Memory B cell (primary cell): Measurements from ENCODE around the gene TMEM141.

ENCODE experiments used
- ATAC-seq: fragments of 150-1000 bp; cut with Tn5 transposase; 2 replicates; pipeline ENCODE4 v1.10.0; 2021; ENCODE audit warnings: low read depth, mild to moderate bottlenecking, moderate library complexity
- DNase-seq, 2 donors: peaks; one replicate each; pipeline ENCODE4 v3.0.0; 2022; ENCODE audit warnings: low spot score in 2 of 2
- H3K27ac Mint-ChIP-seq: one replicate; pipeline ENCODE4 v1.8.0; 2022; ENCODE audit warnings: mild to moderate bottlenecking, moderate library complexity, mixed read lengths
- H3K27me3 Mint-ChIP-seq: one replicate; pipeline ENCODE4 v1.8.0; 2022; ENCODE audit warnings: mixed read lengths
- H3K36me3 Mint-ChIP-seq: one replicate; pipeline ENCODE4 v1.8.0; 2022; ENCODE audit warnings: mild to moderate bottlenecking, mixed read lengths
- H3K4me1 Mint-ChIP-seq: one replicate; pipeline ENCODE4 v1.8.0; 2022; ENCODE audit warnings: mixed read lengths
- H3K4me3 Mint-ChIP-seq: one replicate; pipeline ENCODE4 v1.8.0; 2022; ENCODE audit warnings: mild to moderate bottlenecking, moderate library complexity, mixed read lengths
- H3K9me3 Mint-ChIP-seq: one replicate; pipeline ENCODE4 v1.8.0; 2022; ENCODE audit warnings: mixed read lengths

The TMEM141 gene

DNA sequence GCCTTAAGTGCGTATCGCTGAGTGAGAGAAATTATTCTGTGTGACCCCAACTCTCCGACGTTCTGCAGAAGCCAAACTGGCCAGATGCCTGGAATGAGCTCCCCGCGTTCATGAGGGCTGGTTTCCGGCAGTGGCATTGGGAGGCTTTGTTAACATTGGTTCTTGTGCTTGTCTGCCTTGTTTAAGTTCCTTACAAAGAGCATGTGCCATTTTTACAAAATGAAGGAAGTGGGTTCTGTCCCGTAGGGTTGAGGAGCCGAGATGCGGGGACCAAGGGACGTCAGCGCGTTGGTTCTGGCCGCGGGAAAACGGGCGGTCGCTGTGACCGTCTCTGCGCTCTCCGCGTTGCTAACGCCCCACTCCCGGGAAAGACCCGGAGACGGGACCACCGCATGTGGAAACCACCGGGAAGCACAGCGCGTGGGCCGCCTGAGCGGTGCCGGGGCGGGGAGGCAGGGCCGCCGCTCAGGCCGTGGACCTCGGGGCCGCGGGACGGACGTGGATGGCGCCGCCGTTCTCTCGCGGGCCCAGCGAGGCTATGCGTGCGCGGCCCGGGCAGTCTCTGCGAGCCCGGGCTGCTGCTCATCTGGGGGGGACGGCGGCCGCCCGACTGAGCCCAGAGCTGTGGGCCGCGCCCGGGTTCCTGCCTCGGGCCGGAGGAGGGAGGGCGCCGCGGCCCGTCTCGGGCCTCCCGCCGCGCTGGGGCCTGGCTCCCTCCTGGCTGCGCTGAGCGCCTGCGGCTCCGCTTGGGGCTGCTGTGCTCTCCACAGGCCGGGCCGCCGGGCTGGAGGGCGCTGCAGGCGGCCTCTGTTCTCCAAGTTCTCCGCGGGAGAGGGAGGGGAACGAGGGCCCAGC lies 30.1 kb downstream of the TMEM141 start:
- H3K27ac Mint-ChIP-seq = no peak overlapping the region
- peaks cover 7% of the 10 kb centered on the region for H3K4me1 Mint-ChIP-seq
- no peaks in the 10 kb centered on the region for H3K27me3 Mint-ChIP-seq
- ATAC-seq (no peak), DNase-seq (no peak)
- H3K4me3 Mint-ChIP-seq = peak overlapping the region; percentile 34
- peaks cover 7% of the 10 kb centered on the region for H3K36me3 Mint-ChIP-seq
- H3K9me3 Mint-ChIP-seq = no peaks in the 10 kb centered on the region

DNA sequence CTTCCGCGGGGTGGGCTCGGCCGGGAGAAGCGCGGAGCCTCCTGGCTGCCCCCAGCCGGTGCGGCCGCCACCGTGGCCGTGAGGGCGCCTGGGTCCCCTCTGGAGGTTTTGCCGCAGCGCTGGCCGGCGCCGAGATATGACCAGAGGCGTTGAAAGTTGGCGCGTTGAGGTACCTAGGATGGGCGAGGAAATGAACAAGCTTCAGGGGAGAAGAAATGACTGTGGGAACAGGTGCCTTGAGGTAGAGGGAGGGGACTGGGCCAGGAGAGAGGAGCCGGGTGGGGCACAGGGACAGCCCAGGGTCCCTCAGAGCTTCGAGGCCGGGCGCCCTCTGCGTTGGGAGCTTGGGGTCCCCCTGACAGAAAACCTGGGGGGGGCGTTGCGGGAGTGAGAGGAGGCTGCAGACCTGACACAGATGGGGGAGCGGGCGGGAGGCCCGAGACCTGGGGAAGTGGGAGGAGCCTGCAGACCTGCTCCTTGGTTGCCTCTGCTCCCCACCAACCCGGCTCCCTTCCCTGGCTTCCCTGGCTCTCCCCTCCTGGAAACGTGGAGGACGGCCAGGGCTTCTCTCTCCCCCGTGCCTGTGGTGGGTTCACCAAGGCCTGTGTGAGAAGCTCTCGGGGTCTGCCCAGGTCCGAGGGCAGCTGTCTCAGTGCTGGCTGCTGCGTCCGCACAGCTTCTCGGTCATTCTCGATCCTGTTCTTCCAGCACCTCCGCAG lies 30.8 kb downstream of the TMEM141 start:
- Mint-ChIP-seq H3K27ac (no peak overlapping the region), H3K4me1 (peaks cover 7% of the 10 kb centered on the region), H3K9me3 (no peaks in the 10 kb centered on the region), H3K4me3 (no peak overlapping the region), H3K36me3 (peaks cover 5% of the 10 kb centered on the region), H3K27me3 (no peaks in the 10 kb centered on the region)
- DNase-seq (no peak), ATAC-seq (no peak)

DNA sequence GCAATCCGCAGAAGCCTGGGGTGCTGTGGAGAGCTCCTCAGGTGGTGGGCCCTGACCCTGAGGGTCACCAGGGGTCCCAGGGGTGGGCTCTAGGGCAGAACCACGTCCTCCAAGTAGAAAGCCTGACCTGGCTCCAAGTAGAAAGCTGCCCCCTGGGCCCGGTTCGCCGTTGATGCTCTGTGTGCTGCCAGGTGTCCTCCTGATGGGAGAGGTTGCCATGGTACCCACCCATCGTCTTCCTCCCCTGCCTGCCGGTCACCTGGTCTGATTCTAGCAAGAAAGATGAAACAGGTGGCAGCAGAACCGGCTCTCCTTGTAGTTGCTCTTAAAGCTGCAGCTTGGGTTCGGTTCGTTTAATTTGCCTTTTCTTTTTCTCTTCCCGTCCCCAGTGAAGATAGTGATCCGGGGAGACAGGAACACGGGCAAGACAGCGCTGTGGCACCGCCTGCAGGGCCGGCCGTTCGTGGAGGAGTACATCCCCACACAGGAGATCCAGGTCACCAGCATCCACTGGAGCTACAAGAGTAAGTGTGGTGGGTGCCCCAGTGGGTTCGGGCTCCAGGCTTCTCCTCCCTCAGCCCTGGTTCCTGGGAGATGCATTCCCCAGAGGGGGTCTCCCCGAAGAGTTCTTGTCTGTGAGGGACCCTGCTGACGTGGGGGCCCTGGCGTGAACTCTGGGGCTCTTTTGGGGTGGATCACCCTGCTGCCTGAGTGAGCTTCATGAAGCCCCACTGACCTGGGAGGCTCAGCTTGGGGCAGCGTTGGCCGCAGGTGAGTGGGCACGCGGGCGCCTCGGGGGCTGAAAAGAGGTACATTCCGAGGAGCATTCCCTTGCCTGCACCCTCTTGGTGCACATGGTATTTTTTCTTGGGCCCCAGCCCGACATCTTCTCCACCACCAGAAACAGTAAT lies 32.2 kb downstream of the TMEM141 start:
- Mint-ChIP-seq H3K4me3 (no peak overlapping the region), H3K36me3 (peaks cover 4% of the 10 kb centered on the region), H3K27me3 (no peaks in the 10 kb centered on the region), H3K9me3 (no peaks in the 10 kb centered on the region), H3K4me1 (peaks cover 7% of the 10 kb centered on the region), H3K27ac (no peak overlapping the region)
- DNase-seq (no peak), ATAC-seq (no peak)

DNA sequence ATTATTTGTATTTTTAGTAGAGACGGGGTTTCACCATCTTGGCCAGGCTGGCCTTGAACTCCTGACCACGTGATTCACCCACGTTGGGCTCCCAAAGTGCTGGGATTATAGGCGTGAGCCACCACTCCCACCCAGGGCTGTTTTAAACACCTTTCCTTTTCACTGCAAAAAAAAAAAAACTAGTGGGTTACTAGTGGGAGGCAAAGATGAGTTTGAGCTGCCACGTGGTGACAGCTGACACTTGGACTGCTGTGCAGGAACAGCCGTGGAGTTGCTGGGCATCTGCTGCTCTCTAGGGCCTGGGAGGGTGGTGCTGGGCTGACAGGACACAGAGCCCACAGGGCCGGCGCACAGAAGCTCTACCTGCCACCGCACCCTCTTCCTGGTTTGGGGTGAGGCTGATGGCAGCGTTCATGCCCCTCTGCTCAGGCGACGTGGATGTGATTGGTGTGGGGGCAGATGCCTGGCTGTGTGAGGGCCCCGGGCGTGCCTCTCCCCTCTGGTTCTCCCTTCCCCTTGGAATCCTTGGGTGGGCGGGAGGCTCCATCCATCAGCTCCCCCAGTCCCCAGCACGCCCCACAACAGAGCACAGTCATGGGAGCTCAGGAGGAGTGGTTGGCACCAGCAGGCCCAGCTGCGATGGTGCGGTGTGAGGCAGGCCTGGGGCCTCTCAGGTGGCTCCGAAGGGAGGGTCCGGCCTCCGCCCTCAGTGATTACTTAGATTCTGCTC lies 33.5 kb downstream of the TMEM141 start:
- no peaks in the 10 kb centered on the region for H3K27me3 Mint-ChIP-seq
- no peak overlapping the region for H3K27ac Mint-ChIP-seq
- H3K4me1 Mint-ChIP-seq = peaks cover 5% of the 10 kb centered on the region
- DNase-seq = no peak
- no peak for ATAC-seq
- peaks cover 2% of the 10 kb centered on the region for H3K36me3 Mint-ChIP-seq
- H3K4me3 Mint-ChIP-seq = no peak overlapping the region
- H3K9me3 Mint-ChIP-seq = no peaks in the 10 kb centered on the region

DNA sequence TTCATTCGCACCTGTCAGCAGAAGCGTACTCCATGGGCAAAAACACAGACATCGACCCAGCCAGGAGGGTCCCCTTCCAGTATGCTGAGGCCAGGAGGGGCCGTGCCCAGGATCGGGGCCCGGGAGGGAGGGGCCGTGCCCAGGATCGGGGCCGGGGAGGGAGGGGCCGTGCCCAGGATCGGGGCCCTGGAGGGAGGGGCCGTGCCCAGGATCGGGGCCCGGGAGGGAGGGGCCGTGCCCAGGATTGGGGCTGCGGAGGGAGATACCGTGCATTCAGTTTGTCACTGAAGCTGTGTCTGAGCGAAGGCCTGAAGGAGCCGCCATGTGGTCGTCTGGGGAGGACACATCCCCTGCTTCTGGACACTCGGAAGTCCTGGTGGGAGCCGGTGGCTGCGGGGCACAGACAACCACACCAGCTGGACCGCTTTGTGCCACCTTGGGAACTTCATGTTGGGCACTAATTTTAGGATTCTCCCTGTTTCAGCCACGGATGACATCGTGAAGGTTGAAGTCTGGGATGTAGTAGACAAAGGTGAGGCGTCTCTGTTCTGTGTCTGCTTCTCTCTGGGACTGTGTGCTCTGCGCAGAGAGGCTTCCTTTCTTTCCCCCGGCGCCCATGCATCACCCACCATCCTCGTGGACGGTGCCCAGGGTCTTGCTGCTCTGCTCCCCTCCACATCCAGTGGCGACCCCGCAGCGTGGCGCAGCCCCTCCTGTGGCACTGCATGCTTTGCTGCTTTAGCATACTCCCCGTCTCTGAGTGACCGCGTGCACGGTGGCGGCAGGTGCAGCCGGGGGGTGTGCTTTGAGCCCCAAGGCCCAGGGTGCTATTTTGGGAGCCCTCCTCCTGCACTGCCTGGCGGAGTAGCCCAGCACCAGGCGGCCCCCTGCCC lies 34.4 kb downstream of the TMEM141 start:
- Mint-ChIP-seq H3K9me3 (no peaks in the 10 kb centered on the region), H3K4me3 (no peak overlapping the region), H3K27me3 (no peaks in the 10 kb centered on the region), H3K36me3 (peaks cover 2% of the 10 kb centered on the region), H3K27ac (no peak overlapping the region), H3K4me1 (peaks cover 5% of the 10 kb centered on the region)
- DNase-seq (no peak), ATAC-seq (no peak)

DNA sequence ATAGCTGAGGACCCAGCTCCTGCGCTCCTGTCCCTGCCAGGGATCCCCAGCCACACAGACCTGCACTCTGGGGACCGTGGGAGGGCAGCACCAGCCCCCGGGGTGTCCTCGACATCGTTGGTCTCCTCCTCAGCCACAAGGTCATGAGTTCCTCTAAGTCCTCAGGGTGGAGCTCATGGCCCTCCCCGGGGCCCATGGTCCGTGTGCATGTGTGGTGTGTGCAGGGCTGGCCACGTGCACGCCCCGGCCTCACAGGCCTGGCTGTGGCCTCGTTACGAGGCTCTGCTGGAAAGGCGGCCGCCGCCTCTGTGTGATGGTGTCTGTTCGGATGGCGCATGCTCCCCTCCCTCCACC lies 35.0 kb downstream of the TMEM141 start:
- H3K9me3 Mint-ChIP-seq = no peaks in the 10 kb centered on the region
- H3K36me3 Mint-ChIP-seq = peaks cover 4% of the 10 kb centered on the region
- H3K4me1 Mint-ChIP-seq = peaks cover 2% of the 10 kb centered on the region
- ATAC-seq = no peak
- no peaks in the 10 kb centered on the region for H3K27me3 Mint-ChIP-seq
- no peak overlapping the region for H3K27ac Mint-ChIP-seq
- no peak for DNase-seq
- no peak overlapping the region for H3K4me3 Mint-ChIP-seq

DNA sequence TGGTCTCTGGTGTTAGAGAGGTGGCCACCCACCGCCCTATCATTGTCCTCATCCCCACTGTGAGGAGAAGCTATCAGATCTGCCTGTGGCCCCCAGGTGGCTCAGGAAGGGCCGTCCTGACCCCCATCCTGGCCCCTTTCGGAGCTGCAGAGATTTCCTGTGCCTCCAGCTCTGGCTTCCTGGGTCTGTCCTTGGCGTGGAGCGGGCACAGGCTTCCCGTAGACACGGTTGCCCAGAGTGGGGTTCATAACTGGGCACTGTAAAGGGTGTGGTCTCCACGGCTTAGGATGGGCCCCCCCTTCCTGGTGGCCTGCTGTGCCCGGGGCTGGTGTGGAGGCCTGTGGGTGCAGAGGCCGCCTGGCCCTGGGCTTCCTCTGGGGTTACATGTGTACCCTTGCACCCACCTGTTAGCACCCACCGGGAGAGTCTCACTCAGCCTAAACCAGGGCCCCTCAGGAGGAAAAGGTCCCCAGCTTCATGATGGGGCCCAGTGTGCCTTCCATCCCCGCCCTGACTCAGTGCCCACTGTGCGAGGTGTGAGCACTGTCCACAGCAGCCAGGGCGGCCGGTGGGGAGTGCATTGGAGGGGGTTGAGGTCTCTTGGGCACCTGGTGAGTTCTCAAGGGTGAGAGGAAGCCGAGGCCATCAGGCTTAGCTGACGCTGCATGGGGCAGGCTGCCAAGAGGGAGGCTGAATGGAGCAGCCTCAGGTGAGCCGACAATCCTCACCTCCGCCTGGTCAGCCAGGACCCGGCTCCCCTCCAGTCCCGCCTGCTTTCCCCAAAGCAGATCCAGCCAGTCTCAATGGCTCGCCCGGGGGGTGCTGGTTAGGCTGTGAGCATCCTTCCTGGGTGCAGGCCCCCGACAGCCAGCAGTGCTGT lies 35.8 kb downstream of the TMEM141 start:
- Mint-ChIP-seq H3K36me3 (peaks cover 4% of the 10 kb centered on the region), H3K9me3 (no peaks in the 10 kb centered on the region), H3K27me3 (no peaks in the 10 kb centered on the region), H3K27ac (no peak overlapping the region), H3K4me1 (no peaks in the 10 kb centered on the region), H3K4me3 (no peak overlapping the region)
- ATAC-seq (no peak), DNase-seq (no peak)

DNA sequence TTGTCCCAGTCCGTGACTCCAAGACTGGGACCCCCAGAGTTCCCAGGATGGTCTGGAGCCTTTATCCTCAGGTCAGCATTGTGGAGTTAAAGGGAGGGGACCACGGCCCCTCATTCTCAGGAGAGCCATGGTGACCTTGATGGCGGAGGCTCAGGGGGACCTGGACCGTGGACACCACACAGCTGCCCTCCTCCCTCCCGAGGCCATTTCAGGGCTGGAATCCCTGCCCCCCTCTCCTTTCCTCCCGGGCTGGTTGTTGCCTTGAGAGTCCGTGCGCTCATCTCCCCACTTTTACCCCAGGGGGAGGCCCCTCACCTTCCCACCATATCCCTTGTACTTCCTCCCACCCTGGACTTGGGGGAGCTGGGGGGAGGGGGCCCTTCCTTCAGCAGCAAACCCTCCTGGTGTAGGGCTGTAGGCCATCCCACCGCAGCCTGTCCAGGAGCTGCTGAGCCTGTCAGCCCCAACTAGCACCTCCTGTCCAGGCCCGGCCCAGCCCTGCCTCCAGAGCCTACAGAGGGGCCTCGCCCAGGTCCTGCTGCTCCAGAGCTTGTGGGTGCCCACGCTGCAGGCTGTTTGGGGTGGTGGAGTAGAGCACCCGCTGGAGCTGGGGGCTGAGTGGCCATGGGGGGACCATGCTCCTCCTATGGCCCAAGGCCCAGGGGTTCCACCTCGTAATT lies 36.8 kb downstream of the TMEM141 start:
- H3K4me3 Mint-ChIP-seq = no peak overlapping the region
- H3K27me3 Mint-ChIP-seq = no peaks in the 10 kb centered on the region
- H3K9me3 Mint-ChIP-seq = no peaks in the 10 kb centered on the region
- H3K4me1 Mint-ChIP-seq = no peaks in the 10 kb centered on the region
- ATAC-seq (no peak), DNase-seq (no peak)
- peaks cover 5% of the 10 kb centered on the region for H3K36me3 Mint-ChIP-seq
- H3K27ac Mint-ChIP-seq = no peak overlapping the region

DNA sequence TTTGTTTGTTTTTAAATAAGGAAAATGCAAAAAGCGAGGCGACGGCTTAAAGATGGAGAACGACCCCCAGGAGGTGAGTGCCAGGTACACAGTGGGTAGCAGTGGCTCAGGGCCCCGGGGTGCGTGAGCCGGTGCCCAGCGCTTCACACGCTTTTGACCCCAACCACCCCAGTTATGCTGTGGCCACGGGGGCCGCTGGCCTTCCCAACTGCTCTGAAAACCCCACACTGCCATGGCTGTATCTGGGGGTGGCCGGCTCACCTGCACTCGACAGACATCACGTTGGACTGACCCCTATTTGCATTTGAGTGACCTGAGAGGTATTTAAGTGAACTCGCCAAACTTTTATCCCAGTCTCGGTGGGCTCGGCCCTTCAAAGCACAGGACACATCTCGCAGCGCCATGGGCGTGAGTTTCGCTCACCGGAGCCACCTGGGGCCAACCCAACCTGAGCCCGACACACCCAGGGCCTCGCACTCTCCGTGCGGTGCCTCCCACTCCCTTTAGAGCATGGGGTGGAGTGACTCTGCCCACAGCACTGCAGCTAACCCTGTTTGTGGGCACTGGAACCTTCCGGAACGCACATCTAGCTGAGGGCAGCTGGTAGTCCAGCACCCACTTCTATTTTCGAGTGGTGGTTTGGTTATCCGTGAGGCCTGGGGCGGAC lies 37.5 kb downstream of the TMEM141 start:
- no peaks in the 10 kb centered on the region for H3K27me3 Mint-ChIP-seq
- ATAC-seq (no peak), DNase-seq (no peak)
- H3K36me3 Mint-ChIP-seq = peaks cover 3% of the 10 kb centered on the region
- H3K4me3 Mint-ChIP-seq = no peak overlapping the region
- no peak overlapping the region for H3K27ac Mint-ChIP-seq
- H3K4me1 Mint-ChIP-seq = no peaks in the 10 kb centered on the region
- no peaks in the 10 kb centered on the region for H3K9me3 Mint-ChIP-seq

DNA sequence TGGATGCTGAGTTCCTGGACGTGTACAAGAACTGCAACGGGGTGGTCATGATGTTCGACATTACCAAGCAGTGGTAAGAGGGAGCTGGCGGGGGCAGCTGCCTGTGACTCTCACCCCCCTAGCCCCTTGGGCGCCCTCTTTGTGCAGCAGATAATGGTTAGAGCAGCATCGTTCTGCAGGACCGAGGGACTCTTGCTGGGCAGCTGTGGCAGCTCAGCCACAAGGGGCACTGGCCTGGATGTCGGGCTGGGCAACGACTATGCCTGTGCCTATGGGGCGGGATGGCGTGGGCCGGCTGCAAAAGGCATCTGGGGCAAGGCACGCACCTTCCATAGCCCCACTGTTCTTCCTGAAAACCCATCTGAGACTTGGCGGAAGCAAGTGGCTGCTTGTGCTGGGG lies 38.3 kb downstream of the TMEM141 start:
- DNase-seq (no peak), ATAC-seq (no peak)
- H3K27me3 Mint-ChIP-seq = no peaks in the 10 kb centered on the region
- peaks cover 3% of the 10 kb centered on the region for H3K36me3 Mint-ChIP-seq
- H3K27ac Mint-ChIP-seq = no peak overlapping the region
- H3K4me1 Mint-ChIP-seq = no peaks in the 10 kb centered on the region
- no peak overlapping the region for H3K4me3 Mint-ChIP-seq
- no peaks in the 10 kb centered on the region for H3K9me3 Mint-ChIP-seq

DNA sequence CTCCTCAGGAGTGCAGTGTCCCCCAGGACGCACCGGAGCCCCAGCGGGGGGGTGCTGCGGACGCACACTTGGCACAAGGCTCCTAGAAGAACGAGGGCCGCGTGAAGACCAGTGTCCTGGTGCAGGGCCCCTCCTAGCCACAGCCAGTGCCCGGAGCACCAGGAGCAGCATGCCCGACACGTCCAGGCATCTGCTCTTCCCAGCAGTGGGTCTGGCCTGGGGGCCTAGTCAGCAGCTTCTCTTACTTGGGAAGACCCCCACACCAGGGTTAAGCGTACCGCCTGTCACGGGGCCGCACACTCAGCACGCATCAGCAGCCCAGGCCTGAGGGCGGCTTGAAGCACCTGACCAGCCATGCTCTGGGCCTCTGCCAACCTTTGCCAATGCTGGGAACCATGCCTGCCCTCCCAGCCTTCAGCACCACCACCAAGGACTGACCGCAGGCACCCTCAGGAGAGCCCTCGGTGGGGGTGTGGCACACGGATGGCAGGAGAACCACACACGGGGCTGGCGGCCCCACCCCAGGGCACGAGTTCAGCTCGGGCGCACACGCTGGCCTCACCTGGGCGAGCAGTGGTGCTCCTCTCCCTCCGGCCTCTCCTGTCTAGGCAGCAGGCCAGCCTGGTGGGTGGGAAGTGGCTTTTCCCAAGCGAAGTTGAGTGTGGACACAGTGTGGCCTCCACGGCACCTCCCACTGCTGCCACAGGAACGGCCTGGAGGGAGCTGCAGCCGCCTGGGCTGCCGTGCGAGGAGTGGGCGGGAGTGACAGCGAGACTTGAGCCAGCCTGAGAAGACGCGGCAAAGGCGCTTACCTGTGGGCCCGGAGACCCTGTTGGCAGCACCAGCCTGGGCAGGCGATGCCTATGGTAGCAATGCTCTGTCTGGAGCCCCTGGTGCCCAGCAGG lies 39.1 kb downstream of the TMEM141 start:
- DNase-seq (no peak), ATAC-seq (no peak)
- Mint-ChIP-seq H3K9me3 (no peaks in the 10 kb centered on the region), H3K4me3 (no peak overlapping the region), H3K4me1 (no peaks in the 10 kb centered on the region), H3K36me3 (peaks cover 3% of the 10 kb centered on the region), H3K27me3 (no peaks in the 10 kb centered on the region), H3K27ac (no peak overlapping the region)
